Chondrocyte (in vitro differentiated cells): ENCODE data around the gene TRPM2. TPM values are rescaled to one million over a fixed set of nuclear protein-coding genes. Genes with fewer than 3 reads are reported as not detected.
"Not testable (repeated sequence)": the region's sequence is repeated elsewhere in the genome, so short reads cannot be mapped to it uniquely, and the experiment has no call there.

Experiments
- DNase-seq: peaks from one replicate; pipeline ENCODE4 v3.0.0; 2021; ENCODE audit warnings: mixed read lengths, low spot score
- H3K27ac Mint-ChIP-seq: one replicate; pipeline ENCODE4 v1.8.0; 2021; ENCODE audit warnings: mild to moderate bottlenecking, moderate library complexity, mixed read lengths; ENCODE audit not compliant: unreplicated experiment
- H3K27me3 Mint-ChIP-seq: 2 replicates; pipeline ENCODE4 v1.8.0; 2021; ENCODE audit warnings: low read depth, mixed read lengths
- H3K36me3 Mint-ChIP-seq: 2 replicates; pipeline ENCODE4 v1.8.0; 2021; ENCODE audit warnings: low read depth, mixed read lengths
- H3K4me1 Mint-ChIP-seq: 2 replicates; pipeline ENCODE4 v1.8.0; 2021; ENCODE audit warnings: low read depth, mild to moderate bottlenecking, mixed read lengths
- H3K4me3 Mint-ChIP-seq: one replicate; pipeline ENCODE4 v1.8.0; 2021; ENCODE audit warnings: mild to moderate bottlenecking, moderate library complexity, mixed read lengths; ENCODE audit not compliant: unreplicated experiment
- H3K9me3 Mint-ChIP-seq: 2 replicates; pipeline ENCODE4 v1.8.0; 2021; ENCODE audit warnings: low read depth, mixed read lengths
- CTCF ChIP-seq: fragments of 200-600 bp; sonication (generic); IDR thresholded peaks from 2 replicates; pipeline ENCODE4 v1.5.0; 2021; ENCODE audit warnings: antibody characterized with exemption, mild to moderate bottlenecking, moderate library complexity
- total RNA-seq: library from RNA; stranded (reverse); gene quantifications from 3 replicates; pipeline ENCODE4 v1.2.1, GENCODE V29; 2021

Gene TRPM2
- total RNA-seq, 1 donor from 2014 or later: 0.32 TPM

- TF ChIP-seq CTCF: no peak
- Mint-ChIP-seq H3K9me3 (peaks cover 10% of the 10 kb centered on the region), H3K4me1 (no peaks in the 10 kb centered on the region), H3K27ac (no peak overlapping the region), H3K4me3 (no peak overlapping the region), H3K27me3 (peaks cover 30% of the 10 kb centered on the region), H3K36me3 (no peaks in the 10 kb centered on the region)
- DNase-seq: no peak
Measured at GRCh38 chr21:44392185-44392584, 38.8 kb downstream of the TRPM2 start.

GRCh38 chr21:44392916-44393315 is 39.5 kb downstream of the TRPM2 start:
- Mint-ChIP-seq H3K36me3 (no peaks in the 10 kb centered on the region), H3K27me3 (peaks cover 30% of the 10 kb centered on the region), H3K9me3 (peaks cover 5% of the 10 kb centered on the region), H3K4me1 (no peaks in the 10 kb centered on the region), H3K4me3 (no peak overlapping the region), H3K27ac (no peak overlapping the region)
- no peak for DNase-seq
- TF ChIP-seq CTCF: no peak

- peaks cover 3% of the 10 kb centered on the region for H3K9me3 Mint-ChIP-seq
- no peaks in the 10 kb centered on the region for H3K36me3 Mint-ChIP-seq
- no peak overlapping the region for H3K27ac Mint-ChIP-seq
- no peak for TF ChIP-seq CTCF
- no peak overlapping the region for H3K4me3 Mint-ChIP-seq
- no peak for DNase-seq
- H3K4me1 Mint-ChIP-seq: no peaks in the 10 kb centered on the region
- H3K27me3 Mint-ChIP-seq: peaks cover 22% of the 10 kb centered on the region
Measured at GRCh38 chr21:44394733-44395132, 41.3 kb downstream of the TRPM2 start.

- no peaks in the 10 kb centered on the region for H3K4me1 Mint-ChIP-seq
- TF ChIP-seq CTCF: no peak
- H3K9me3 Mint-ChIP-seq: no peaks in the 10 kb centered on the region
- H3K27ac Mint-ChIP-seq: no peak overlapping the region
- no peak for DNase-seq
- peaks cover 22% of the 10 kb centered on the region for H3K27me3 Mint-ChIP-seq
- H3K4me3 Mint-ChIP-seq: no peak overlapping the region
- H3K36me3 Mint-ChIP-seq: no peaks in the 10 kb centered on the region
Measured at GRCh38 chr21:44395260-44395659, 41.8 kb downstream of the TRPM2 start.

GRCh38 chr21:44396803-44397202 is 43.4 kb downstream of the TRPM2 start:
- H3K27me3 Mint-ChIP-seq: peaks cover 20% of the 10 kb centered on the region
- H3K4me3 Mint-ChIP-seq, DNase-seq, H3K9me3 Mint-ChIP-seq, H3K4me1 Mint-ChIP-seq, H3K27ac Mint-ChIP-seq, H3K36me3 Mint-ChIP-seq: not testable (repeated sequence)

GRCh38 chr21:44397431-44398031 is 44.1 kb downstream of the TRPM2 start:
- no peak for DNase-seq

More at GRCh38 chr21:44397431-44398031, 44.1 kb downstream of the TRPM2 start:
- Mint-ChIP-seq H3K4me1 (no peaks in the 10 kb centered on the region), H3K36me3 (no peaks in the 10 kb centered on the region), H3K9me3 (no peaks in the 10 kb centered on the region), H3K27me3 (peaks cover 19% of the 10 kb centered on the region), H3K27ac (no peak overlapping the region), H3K4me3 (no peak overlapping the region)
- no peak for TF ChIP-seq CTCF
